Upper lobe of left lung (tissue), 4 donors: ENCODE measurements around the gene MLXIPL.

Experiments used
- CTCF ChIP-seq, 6 experiments: fragments of 450-650 bp in 4 of 6; fragments of 200-600 bp in 2 of 6; sonication (generic) in 2 of 6; IDR thresholded peaks; one replicate each; pipeline ENCODE4 v1.5.1; 2016 to 2019; ENCODE audit warnings: antibody characterized with exemption in 6 of 6
- EP300 ChIP-seq, 4 donors: sonication (generic); formaldehyde crosslinking; IDR thresholded peaks; one replicate each; pipeline ENCODE4 v1.5.1; 2017; ENCODE audit warnings: antibody characterized with exemption in 4 of 4, control low read depth in 2 of 4
- POLR2A ChIP-seq, 4 donors: fragments of 450-650 bp; IDR thresholded peaks; one replicate each; pipeline ENCODE4 v1.5.1; 2016 to 2017; ENCODE audit warnings: antibody characterized with exemption in 4 of 4, mild to moderate bottlenecking in 2 of 4
- POLR2AphosphoS5 ChIP-seq, 2 donors: sonication (generic); formaldehyde crosslinking; IDR thresholded peaks; one replicate each; pipeline ENCODE4 v1.5.1; 2017; ENCODE audit warnings: antibody characterized with exemption in 2 of 2

- TF ChIP-seq CTCF (IDR thresholded peaks at IDR 0.05) (no peak), POLR2A (IDR thresholded peaks at IDR 0.05) (no peak), POLR2AphosphoS5 (IDR thresholded peaks at IDR 0.05) (no peak), EP300 (IDR thresholded peaks at IDR 0.05) (no peak)
Observed at GRCh38 chr7:73613954-73614735, 10.2 kb downstream of the MLXIPL start.
